ENCODE measurements around the gene GNAS.
"Not testable (repeated sequence)": the region's sequence is repeated elsewhere in the genome, so short reads cannot be mapped to it uniquely, and the experiment has no call there.

The GNAS gene

GRCh38 chr20:58941471-58941870 is 89.0 kb downstream of the GNAS start:
- no peak for DNase-seq

GRCh38 chr20:58942549-58942948 is 90.0 kb downstream of the GNAS start:
- DNase-seq, result no peak

- DNase-seq, result no peak
Observed at GRCh38 chr20:58944610-58945009, 92.1 kb downstream of the GNAS start.

- no peak for DNase-seq
Observed at GRCh38 chr20:58945965-58946631, 93.6 kb downstream of the GNAS start.

GRCh38 chr20:58947797-58948388 is 95.4 kb downstream of the GNAS start:
- DNase-seq, result not testable (repeated sequence)

- DNase-seq, result no peak
Observed at GRCh38 chr20:58950603-58951002, 98.1 kb downstream of the GNAS start.

GRCh38 chr20:58953050-58953449 is 100.5 kb downstream of the GNAS start:
- DNase-seq, result no peak

GRCh38 chr20:58956078-58956477 is 103.6 kb downstream of the GNAS start:
- DNase-seq, result no peak

- DNase-seq, result no peak
Observed at GRCh38 chr20:58959652-58960051, 107.1 kb downstream of the GNAS start.
